Suprapubic skin (tissue), 4 donors: ENCODE results near the gene DSP. TPM values are rescaled to one million over a fixed set of nuclear protein-coding genes. Genes with fewer than 3 reads are reported as not detected.

Experiments used
- DNase-seq, 2 donors: peaks; one replicate each; pipeline ENCODE4 v3.0.0-alpha.2; 2019; ENCODE audit warnings: low spot score in 2 of 2
- H3K27ac ChIP-seq: fragments of 200-600 bp; sonication (generic); one replicate; pipeline ENCODE4 v1.5.1; 2019
- H3K27me3 ChIP-seq: fragments of 200-600 bp; sonication (generic); one replicate; pipeline ENCODE4 v1.5.1; 2019
- H3K36me3 ChIP-seq: fragments of 200-600 bp; sonication (generic); one replicate; pipeline ENCODE4 v1.5.1; 2019
- H3K4me1 ChIP-seq: fragments of 200-600 bp; sonication (generic); one replicate; pipeline ENCODE4 v1.5.1; 2019
- H3K4me3 ChIP-seq: fragments of 200-600 bp; sonication (generic); one replicate; pipeline ENCODE4 v1.5.1; 2019; ENCODE audit warnings: mild to moderate bottlenecking
- H3K9me3 ChIP-seq: fragments of 200-600 bp; sonication (generic); one replicate; pipeline ENCODE4 v1.5.1; 2019
- CTCF ChIP-seq, 2 donors: fragments of 200-600 bp in 1 of 2; fragments of 450-650 bp in 1 of 2; sonication (generic) in 1 of 2; IDR thresholded peaks; one replicate each; pipeline ENCODE4 v1.5.1; 2016 to 2019; ENCODE audit warnings: antibody characterized with exemption in 2 of 2, mild to moderate bottlenecking in 1 of 2, moderate library complexity in 1 of 2
- EP300 ChIP-seq: sonication (generic); formaldehyde crosslinking; IDR thresholded peaks from one replicate; pipeline ENCODE4 v1.6.1; 2017; ENCODE audit warnings: antibody characterized with exemption
- POLR2A ChIP-seq, 2 donors: fragments of 450-650 bp; IDR thresholded peaks; one replicate each; pipeline ENCODE4 v1.6.1; 2017; ENCODE audit warnings: antibody characterized with exemption in 2 of 2, mild to moderate bottlenecking in 2 of 2, moderate library complexity in 2 of 2
- POLR2AphosphoS5 ChIP-seq, 3 donors: sonication (generic); formaldehyde crosslinking; IDR thresholded peaks; one replicate each; pipeline ENCODE4 v1.6.1; 2017; ENCODE audit warnings: antibody characterized with exemption in 3 of 3
- WGBS: methylation state at CpG from one replicate; pipeline ENCODE4 v1.1.5; 2018; 5-methylcytosine and 5-hydroxymethylcytosine counted together
- total RNA-seq, 4 donors: library from RNA; depleted of rRNA; stranded (reverse); fragments of >200 nt; gene quantifications; one replicate each; pipeline ENCODE4 v1.1.0, GENCODE V29; 2016

DSP gene
- total RNA-seq, 4 donors from 2014 or later = 1,704 to 2,508 (median 2,195) TPM

DNA sequence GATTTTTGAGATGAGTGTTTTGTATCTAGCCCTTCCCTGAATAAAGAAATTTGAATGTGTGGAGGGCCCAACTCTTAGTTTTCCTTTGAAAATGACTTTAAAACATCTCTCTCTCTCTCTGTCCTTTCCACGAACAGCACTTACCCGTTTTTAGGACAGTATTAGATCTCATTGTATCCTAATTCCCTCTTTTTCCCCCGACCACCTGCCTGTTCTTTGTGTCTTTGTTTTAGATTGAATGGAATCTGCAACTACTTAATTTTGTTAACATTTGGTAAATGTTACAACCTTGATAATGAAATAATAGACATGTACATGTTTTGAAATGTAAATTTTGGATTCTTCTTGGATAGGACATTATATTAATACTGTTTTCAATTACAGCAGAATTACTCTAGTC, 3.1 kb downstream of the DSP start:
- Histone ChIP-seq H3K27ac (peak overlapping the region; percentile 98), H3K36me3 (no peaks in the 10 kb centered on the region), H3K9me3 (no peaks in the 10 kb centered on the region), H3K4me1 (peaks cover 38% of the 10 kb centered on the region), H3K4me3 (peak overlapping the region; percentile 70), H3K27me3 (peaks cover 39% of the 10 kb centered on the region)
- DNase-seq = no peak
- WGBS = 53% methylated on average over 3 of the region's 3 CpGs
- TF ChIP-seq CTCF (IDR thresholded peaks at IDR 0.05) (no peak), EP300 (no peak), POLR2A (IDR thresholded peaks at IDR 0.05) (no peak), POLR2AphosphoS5 (IDR thresholded peaks at IDR 0.05) (no peak)

- Histone ChIP-seq H3K27me3 (peaks cover 30% of the 10 kb centered on the region), H3K36me3 (no peaks in the 10 kb centered on the region)
- WGBS = 41% methylated on average over 12 of the region's 12 CpGs
These were observed 4.0 kb downstream of the DSP start for GRCh38 chr6:7545316-7546019.

DNA sequence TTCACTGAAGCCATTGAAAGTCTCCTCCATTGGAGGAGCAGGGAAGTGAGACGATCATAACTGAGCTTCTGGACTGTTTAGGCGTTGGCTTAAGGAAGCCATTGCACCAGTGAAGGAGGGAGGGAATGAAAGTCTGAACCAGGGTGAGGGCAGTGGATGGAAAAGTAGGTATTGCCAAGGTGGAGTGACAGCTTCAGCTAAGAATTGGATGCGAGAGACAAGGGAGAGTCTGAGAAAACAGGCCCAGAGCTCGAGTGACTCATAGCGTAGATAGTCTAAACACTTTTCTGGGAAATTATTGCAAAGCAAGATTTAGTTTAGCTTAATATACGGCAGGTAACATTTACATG, 4.5 kb downstream of the DSP start:
- H3K9me3 ChIP-seq = no peaks in the 10 kb centered on the region
- no peaks in the 10 kb centered on the region for H3K36me3 ChIP-seq
- DNase-seq = no peak
- H3K4me3 ChIP-seq = peak overlapping the region; percentile 70
- TF ChIP-seq POLR2AphosphoS5 (IDR thresholded peaks at IDR 0.05) = peak in 2 of 3 donors; percentile 24 to 32
- no peak for TF ChIP-seq EP300
- TF ChIP-seq POLR2A (IDR thresholded peaks at IDR 0.05) = no peak
- TF ChIP-seq CTCF (IDR thresholded peaks at IDR 0.05) = no peak
- H3K27me3 ChIP-seq = peaks cover 25% of the 10 kb centered on the region
- WGBS = 48% methylated on average over 6 of the region's 6 CpGs
- peaks cover 39% of the 10 kb centered on the region for H3K4me1 ChIP-seq
- H3K27ac ChIP-seq = peak overlapping the region; percentile 98

More at GRCh38 chr6:7545316-7546019, 4.0 kb downstream of the DSP start:
- no peak for TF ChIP-seq CTCF (IDR thresholded peaks at IDR 0.05)
- Histone ChIP-seq H3K9me3 (no peaks in the 10 kb centered on the region), H3K4me3 (peak overlapping the region; percentile 70), H3K27ac (peak overlapping the region; percentile 98), H3K4me1 (peaks cover 42% of the 10 kb centered on the region)
- no peak for DNase-seq

GRCh38 chr6:7546383-7546782, 4.9 kb downstream of the DSP start:
- Histone ChIP-seq H3K27me3 (peaks cover 23% of the 10 kb centered on the region), H3K9me3 (no peaks in the 10 kb centered on the region), H3K4me3 (peak overlapping the region; percentile 70), H3K4me1 (peaks cover 37% of the 10 kb centered on the region), H3K27ac (peak overlapping the region; percentile 98), H3K36me3 (no peaks in the 10 kb centered on the region)
- no peak for TF ChIP-seq CTCF (IDR thresholded peaks at IDR 0.05)
- TF ChIP-seq EP300 = no peak
- TF ChIP-seq POLR2A (IDR thresholded peaks at IDR 0.05) = no peak
- no peak for TF ChIP-seq POLR2AphosphoS5 (IDR thresholded peaks at IDR 0.05)
- WGBS = 56% methylated on average over 2 of the region's 2 CpGs
- no peak for DNase-seq

DNA sequence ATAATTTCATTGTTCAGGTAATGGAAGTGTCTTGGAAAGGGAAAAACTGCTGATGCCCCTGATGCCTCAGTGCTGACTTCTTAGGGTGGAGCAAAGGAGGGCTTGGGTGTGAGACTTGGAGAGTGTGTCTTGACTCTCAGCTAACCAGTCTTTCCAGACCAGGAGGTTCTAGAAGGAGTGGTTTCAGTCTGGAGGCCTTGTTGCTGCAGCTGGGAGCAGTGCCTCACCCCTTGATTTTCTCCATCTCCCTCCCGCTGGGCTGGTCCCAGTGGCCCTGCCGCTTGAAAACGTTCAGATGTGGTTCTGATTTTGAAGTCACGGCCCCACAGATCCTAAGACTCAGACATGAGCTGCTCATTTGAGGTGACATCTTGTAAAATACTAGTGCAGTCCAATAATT, 5.4 kb downstream of the DSP start:
- TF ChIP-seq CTCF (IDR thresholded peaks at IDR 0.05) = no peak
- no peak for TF ChIP-seq POLR2A (IDR thresholded peaks at IDR 0.05)
- TF ChIP-seq POLR2AphosphoS5 (IDR thresholded peaks at IDR 0.05) = peak in 2 of 3 donors; percentile 11 to 15
- Histone ChIP-seq H3K27me3 (peaks cover 21% of the 10 kb centered on the region), H3K36me3 (no peaks in the 10 kb centered on the region), H3K4me3 (peak overlapping the region; percentile 70), H3K27ac (peak overlapping the region; percentile 98), H3K4me1 (peaks cover 36% of the 10 kb centered on the region), H3K9me3 (no peaks in the 10 kb centered on the region)
- WGBS = 45% methylated on average over 4 of the region's 4 CpGs
- no peak for DNase-seq
